ENCODE measurements around the gene CDH4. TPM values are rescaled to one million over a fixed set of nuclear protein-coding genes. Genes with fewer than 3 reads are reported as not detected.

The CDH4 gene
- total and polyA plus RNA-seq, 2 of the 4 experiments (the other 2 are of a cell fraction), result 1.6 to 3.5 TPM

DNA sequence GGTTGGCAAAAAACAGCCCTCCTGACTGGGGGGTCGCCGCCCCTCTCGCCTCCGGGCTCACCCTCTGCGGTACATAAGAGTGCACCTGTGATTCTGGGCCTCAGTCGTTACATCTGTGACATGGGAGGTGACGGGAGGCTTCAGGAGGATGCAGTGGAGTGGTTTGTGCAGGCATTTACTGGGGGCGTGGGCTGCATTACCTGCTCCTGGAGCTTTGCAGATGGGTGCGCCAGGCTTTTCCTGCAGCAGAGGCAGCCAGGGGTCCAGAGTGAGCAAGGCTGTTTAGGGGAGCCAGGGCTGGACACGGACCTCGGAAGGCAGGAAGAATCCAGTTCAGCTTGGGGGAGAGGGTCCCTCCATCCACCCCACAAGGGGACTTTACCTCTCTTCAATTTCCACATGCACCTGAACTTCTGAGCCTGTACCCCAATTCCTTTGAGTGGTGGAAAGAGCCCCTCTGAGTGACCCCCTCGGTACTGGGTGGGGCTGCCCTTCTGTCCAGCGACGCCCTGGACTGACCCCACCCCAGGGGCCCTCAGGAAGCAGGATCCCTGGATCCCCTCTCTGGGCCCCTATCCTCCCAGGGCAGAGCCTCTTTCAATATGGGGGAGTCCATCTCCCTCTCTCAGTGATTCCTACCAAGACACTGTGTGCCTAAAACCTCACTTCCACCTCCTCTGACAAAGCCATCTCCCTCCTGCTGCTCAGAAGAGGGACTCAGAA, 679.6 kb downstream of the CDH4 start:
- Histone ChIP-seq H3K4me2 (ENCODE audit: low read depth, low read length) (no peak overlapping the region), H4K91ac (ENCODE audit: insufficient read depth, low read depth, low read length) (no peak overlapping the region), H4K5ac (ENCODE audit: low read depth, low read length) (no peak overlapping the region), H3K27ac (ENCODE audit: insufficient read depth, low read length) (no peak overlapping the region), H3K18ac (ENCODE audit: low read depth, low read length) (no peak overlapping the region), H4K20me1 (ENCODE audit: insufficient read depth, low read length) (no peaks in the 10 kb centered on the region), H3K4me1 (ENCODE audit: control insufficient read depth, insufficient read depth, low read length) (no peaks in the 10 kb centered on the region), H2BK20ac (ENCODE audit: low read depth, low read length) (no peak overlapping the region), H3K9me1 (ENCODE audit: insufficient read depth, low read length) (no peaks in the 10 kb centered on the region; the same call in 1 of the 2 replicates), H3K36me3 (ENCODE audit: control insufficient read depth, insufficient read depth, low read length) (no peaks in the 10 kb centered on the region), H3K27me3 (ENCODE audit: control insufficient read depth, insufficient read depth, low read length) (no peaks in the 10 kb centered on the region), H3K9me3 (ENCODE audit: control insufficient read depth, insufficient read depth, low read length) (no peaks in the 10 kb centered on the region; the same call in 1 of the 2 replicates), H3K23ac (ENCODE audit: low read depth, low read length) (no peak overlapping the region), H2AK9ac (replicated peaks; ENCODE audit: low read depth, low read length, poor library complexity) (no peak overlapping the region), H2AFZ (replicated peaks; ENCODE audit: low read length, poor library complexity) (no peak overlapping the region), H4K8ac (ENCODE audit: low read depth in 2 of 2, low read length in 2 of 2) (no peak overlapping the region), H3K4ac (ENCODE audit: low read depth, low read length) (no peak overlapping the region), H3K79me1 (ENCODE audit: low read depth in 1 of 2, low read length in 2 of 2) (no peaks in the 10 kb centered on the region), H2BK5ac (ENCODE audit: low read depth, low read length, poor library complexity, severe bottlenecking) (no peak overlapping the region), H3K4me3 (ENCODE audit: insufficient read depth, low read depth, low read length) (no peak overlapping the region), H2BK120ac (ENCODE audit: low read depth, low read length) (no peak overlapping the region), H3K9ac (ENCODE audit: low read depth, low read length) (no peak overlapping the region), H2AK5ac (ENCODE audit: low read depth, low read length) (no peak overlapping the region), H3K14ac (replicated peaks; ENCODE audit: low read depth, low read length) (no peak overlapping the region), H2BK15ac (ENCODE audit: low read depth, low read length) (no peak overlapping the region), H3K56ac (ENCODE audit: extremely low read depth, insufficient read depth, low read length) (no peak overlapping the region)
- no peak for DNase-seq
- WGBS, 2 experiments (ENCODE audit: extremely low coverage in 2 of 2, insufficient read length in 1 of 2), result 83% methylated on average over 7 of the region's 14 CpGs; no CpG with 5 or more reads in 1 of the 2 experiments
- CTCF ChIA-PET, result no interaction called here
- in situ Hi-C loops (cut with MboI; ENCODE audit: low sequenced_read_pairs) (no loop called here), dilution Hi-C loops (cut with HindIII; ENCODE audit: low sequenced_read_pairs, unreplicated experiment) (no loop called here), intact Hi-C loops (cut with micrococcal nuclease) (no loop called here)
- POLR2A ChIA-PET (ENCODE audit: unreplicated experiment), result no interaction called here
- no peak for ATAC-seq (ENCODE audit: low read depth)
- no TSS peak for BruUV-seq (replicated peaks)
- no peak for TF ChIP-seq RCOR1 (IDR thresholded peaks at IDR 0.05; ENCODE audit: insufficient replicate concordance, low read length)
- TF ChIP-seq MAZ (IDR thresholded peaks at IDR 0.05; ENCODE audit: borderline replicate concordance, low read depth, low read length), result no peak
- TF ChIP-seq RAD21 (IDR thresholded peaks at IDR 0.05; ENCODE audit: low read length), result no peak
- no peak for TF ChIP-seq MAFK (IDR thresholded peaks at IDR 0.05; ENCODE audit: low read depth, low read length)
- no peak for TF ChIP-seq RFX5 (IDR thresholded peaks at IDR 0.05; ENCODE audit: low read depth, low read length)
- no peak for TF ChIP-seq NFE2L2 (IDR thresholded peaks at IDR 0.05; ENCODE audit: low read depth, low read length)
- no peak for TF ChIP-seq BHLHE40 (IDR thresholded peaks at IDR 0.05; ENCODE audit: low read depth, low read length)
- TF ChIP-seq, protein P1, sequence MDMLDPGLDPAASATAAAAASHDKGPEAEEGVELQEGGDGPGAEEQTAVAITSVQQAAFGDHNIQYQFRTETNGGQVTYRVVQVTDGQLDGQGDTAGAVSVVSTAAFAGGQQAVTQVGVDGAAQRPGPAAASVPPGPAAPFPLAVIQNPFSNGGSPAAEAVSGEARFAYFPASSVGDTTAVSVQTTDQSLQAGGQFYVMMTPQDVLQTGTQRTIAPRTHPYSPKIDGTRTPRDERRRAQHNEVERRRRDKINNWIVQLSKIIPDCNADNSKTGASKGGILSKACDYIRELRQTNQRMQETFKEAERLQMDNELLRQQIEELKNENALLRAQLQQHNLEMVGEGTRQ (IDR thresholded peaks at IDR 0.05; ENCODE audit: low read depth, low read length), result no peak
- TF ChIP-seq CTCF (conservative IDR thresholded peaks at IDR 0.05; ENCODE audit: low read depth, low read length), result no peak
- no peak for TF ChIP-seq CHD1 (IDR thresholded peaks at IDR 0.05; ENCODE audit: low read depth, low read length)
- TF ChIP-seq FOS (IDR thresholded peaks at IDR 0.05; ENCODE audit: low read depth, low read length), result no peak
- TF ChIP-seq SMC3 (IDR thresholded peaks at IDR 0.05; ENCODE audit: low read depth, low read length), result no peak
- no peak for TF ChIP-seq ELK1 (IDR thresholded peaks at IDR 0.05; ENCODE audit: borderline replicate concordance, low read depth, low read length)
- no peak for TF ChIP-seq CEBPB (IDR thresholded peaks at IDR 0.05; ENCODE audit: low read depth, low read length)
- TF ChIP-seq POLR2A (IDR thresholded peaks at IDR 0.05; ENCODE audit: low read depth, low read length), result no peak
- no peak for TF ChIP-seq MXI1 (IDR thresholded peaks at IDR 0.05; ENCODE audit: borderline replicate concordance, low read depth, low read length)

Measured in IMR-90 (cell line).